ENCODE measurements around the gene PAQR8. TPM values are rescaled to one million over a fixed set of nuclear protein-coding genes. Genes with fewer than 3 reads are reported as not detected.

PAQR8 gene
- total RNA-seq, 1 donor from 2014 or later, result 6.8 TPM

DNA sequence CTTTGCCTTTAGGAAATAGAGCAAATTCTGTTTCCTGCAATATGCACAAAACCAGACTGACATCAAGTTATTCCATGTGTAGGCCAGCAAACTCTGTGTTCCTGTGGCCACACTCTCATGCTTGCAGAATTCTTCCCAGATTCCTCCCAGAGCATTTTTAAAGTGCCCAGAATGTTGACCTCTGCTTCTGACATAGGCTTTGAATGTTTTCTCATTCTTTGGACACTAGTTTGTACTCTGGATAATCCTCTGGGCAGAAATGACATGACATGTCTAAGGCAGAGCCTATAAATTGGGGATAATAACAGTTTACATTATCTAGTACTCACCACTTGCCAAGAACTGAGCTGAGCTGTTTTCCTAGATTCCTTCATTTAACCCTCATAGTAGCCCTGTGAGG, 49.0 kb downstream of the PAQR8 start:
- H3K27ac Mint-ChIP-seq, result no peak overlapping the region
- DNase-seq, result no peak
- ChIA-PET CTCF (no interaction called here), POLR2A (no interaction called here)
- H3K4me1 Mint-ChIP-seq, result peaks cover 2% of the 10 kb centered on the region
- intact Hi-C loops (cut with micrococcal nuclease), result no loop called here
- H3K9me3 Mint-ChIP-seq, result no peaks in the 10 kb centered on the region
- ATAC-seq (ENCODE audit: low read depth), result no peak
- H3K4me3 Mint-ChIP-seq, result no peak overlapping the region
- H3K27me3 Mint-ChIP-seq, result no peaks in the 10 kb centered on the region
- no peaks in the 10 kb centered on the region for H3K36me3 Mint-ChIP-seq (ENCODE audit: low read depth)
- TF ChIP-seq, protein P1, sequence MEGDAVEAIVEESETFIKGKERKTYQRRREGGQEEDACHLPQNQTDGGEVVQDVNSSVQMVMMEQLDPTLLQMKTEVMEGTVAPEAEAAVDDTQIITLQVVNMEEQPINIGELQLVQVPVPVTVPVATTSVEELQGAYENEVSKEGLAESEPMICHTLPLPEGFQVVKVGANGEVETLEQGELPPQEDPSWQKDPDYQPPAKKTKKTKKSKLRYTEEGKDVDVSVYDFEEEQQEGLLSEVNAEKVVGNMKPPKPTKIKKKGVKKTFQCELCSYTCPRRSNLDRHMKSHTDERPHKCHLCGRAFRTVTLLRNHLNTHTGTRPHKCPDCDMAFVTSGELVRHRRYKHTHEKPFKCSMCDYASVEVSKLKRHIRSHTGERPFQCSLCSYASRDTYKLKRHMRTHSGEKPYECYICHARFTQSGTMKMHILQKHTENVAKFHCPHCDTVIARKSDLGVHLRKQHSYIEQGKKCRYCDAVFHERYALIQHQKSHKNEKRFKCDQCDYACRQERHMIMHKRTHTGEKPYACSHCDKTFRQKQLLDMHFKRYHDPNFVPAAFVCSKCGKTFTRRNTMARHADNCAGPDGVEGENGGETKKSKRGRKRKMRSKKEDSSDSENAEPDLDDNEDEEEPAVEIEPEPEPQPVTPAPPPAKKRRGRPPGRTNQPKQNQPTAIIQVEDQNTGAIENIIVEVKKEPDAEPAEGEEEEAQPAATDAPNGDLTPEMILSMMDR (IDR thresholded peaks at IDR 0.05), result no peak

DNA sequence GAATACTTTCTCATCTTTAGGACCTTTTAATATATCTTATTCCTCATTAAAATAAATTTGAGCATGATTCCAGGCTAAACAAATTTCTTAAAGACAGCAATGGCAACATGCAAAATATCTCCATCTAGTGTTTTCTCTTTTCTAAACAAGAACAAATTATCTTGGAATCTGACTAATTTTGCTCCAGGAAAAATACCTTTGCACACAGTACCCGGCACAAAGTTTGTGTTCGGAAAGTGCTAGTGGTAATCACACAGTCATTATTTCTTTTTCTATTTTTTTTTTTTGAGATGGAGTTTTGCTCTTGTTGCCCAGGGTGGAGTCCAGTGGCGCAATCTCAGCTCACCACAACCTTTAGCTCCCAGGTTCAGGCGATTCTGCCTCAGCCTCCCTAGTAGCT, 50.0 kb downstream of the PAQR8 start:
- ATAC-seq (ENCODE audit: low read depth) (no peak), DNase-seq (no peak)
- H3K27ac Mint-ChIP-seq, result no peak overlapping the region
- H3K9me3 Mint-ChIP-seq, result no peaks in the 10 kb centered on the region
- H3K36me3 Mint-ChIP-seq (ENCODE audit: low read depth), result no peaks in the 10 kb centered on the region
- POLR2A ChIA-PET, result no interaction called here
- H3K27me3 Mint-ChIP-seq, result no peaks in the 10 kb centered on the region
- CTCF ChIA-PET, result no interaction called here
- no peak overlapping the region for H3K4me3 Mint-ChIP-seq
- TF ChIP-seq, protein P1 (IDR thresholded peaks at IDR 0.05), result no peak
- peaks cover 7% of the 10 kb centered on the region for H3K4me1 Mint-ChIP-seq
- intact Hi-C loops (cut with micrococcal nuclease), result no loop called here

DNA sequence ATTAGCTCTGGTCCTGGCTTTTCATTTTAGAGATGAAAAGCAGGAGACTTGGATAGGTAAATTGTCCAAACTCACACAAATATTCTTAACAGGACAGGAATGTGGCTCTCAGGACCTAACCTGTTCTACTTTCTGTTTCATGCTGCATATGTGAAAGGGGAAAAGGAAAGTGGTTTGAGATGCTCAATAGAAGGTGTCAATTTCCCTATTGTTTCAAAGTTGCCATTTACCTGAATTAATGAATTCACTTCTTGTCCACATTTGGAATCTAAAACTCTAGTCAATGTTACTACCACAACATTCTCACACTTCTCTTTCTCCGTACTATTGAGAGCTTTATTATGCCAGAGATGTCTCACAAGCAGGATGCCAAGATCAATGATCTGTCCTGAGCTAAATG, 53.4 kb downstream of the PAQR8 start:
- intact Hi-C loops (cut with micrococcal nuclease), result loop anchor here (5.0 kb wide), 2 partner anchors 467 to 1067 kb away; no protein-coding TSS in a partner anchor
- H3K27ac Mint-ChIP-seq, result no peak overlapping the region
- POLR2A ChIA-PET, result no interaction called here

DNA sequence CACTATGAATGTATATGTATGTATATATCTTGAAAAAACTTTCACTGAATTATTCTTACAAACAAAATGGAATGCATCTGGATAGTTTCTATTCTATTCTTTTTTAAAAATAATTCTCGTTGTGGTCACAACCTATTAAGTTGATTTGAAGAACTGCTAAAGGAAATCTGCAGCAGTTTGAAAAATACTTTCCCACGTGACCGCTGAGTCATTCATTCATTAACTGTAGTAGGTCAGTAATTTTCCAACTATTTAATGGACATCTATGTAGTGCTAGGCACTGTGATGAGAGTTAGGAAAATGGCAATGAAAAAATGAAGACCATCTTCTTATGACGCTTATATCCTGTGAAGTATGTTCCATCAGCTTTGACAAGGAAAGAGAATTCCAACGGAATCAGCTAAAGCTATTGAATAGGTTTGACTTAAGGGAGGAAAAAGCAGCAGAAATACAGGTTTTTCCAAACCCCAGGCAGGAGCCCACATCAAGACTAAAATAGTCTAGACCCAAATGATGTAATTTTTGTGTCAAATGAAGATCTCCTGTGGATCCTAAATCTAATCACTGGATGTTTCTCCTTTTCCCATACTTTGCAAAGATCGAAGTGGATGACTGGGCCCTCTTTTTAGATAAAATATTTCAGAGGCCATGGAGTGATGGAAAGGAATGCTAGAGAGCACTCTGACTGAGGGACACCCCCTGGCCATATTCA, 54.1 kb downstream of the PAQR8 start:
- peaks cover 16% of the 10 kb centered on the region for H3K4me1 Mint-ChIP-seq
- H3K36me3 Mint-ChIP-seq (ENCODE audit: low read depth), result no peaks in the 10 kb centered on the region
- H3K9me3 Mint-ChIP-seq, result no peaks in the 10 kb centered on the region
- H3K27me3 Mint-ChIP-seq, result no peaks in the 10 kb centered on the region
- POLR2A ChIA-PET, result no interaction called here
- H3K27ac Mint-ChIP-seq, result no peak overlapping the region
- ATAC-seq (ENCODE audit: low read depth) (no peak), DNase-seq (no peak)
- intact Hi-C loops (cut with micrococcal nuclease), result loop anchor here (1.0 to 5.0 kb wide), 7 partner anchors 89 to 1066 kb away; no protein-coding TSS in a partner anchor
- CTCF ChIA-PET, result interaction anchor here (0.7 to 7.7 kb wide), 13 partner anchors 9 to 250 kb away, joined by 3 to 66 read pairs (median 4); partner anchors contain the start of gene MCM3
- no peak overlapping the region for H3K4me3 Mint-ChIP-seq
- TF ChIP-seq, protein P1 (IDR thresholded peaks at IDR 0.05), result no peak

More for the DNA sequence above, 53.4 kb downstream of the PAQR8 start:
- DNase-seq (no peak), ATAC-seq (ENCODE audit: low read depth) (no peak)
- Mint-ChIP-seq H3K36me3 (ENCODE audit: low read depth) (no peaks in the 10 kb centered on the region), H3K9me3 (no peaks in the 10 kb centered on the region), H3K27me3 (no peaks in the 10 kb centered on the region), H3K4me3 (no peak overlapping the region), H3K4me1 (peaks cover 16% of the 10 kb centered on the region)
- CTCF ChIA-PET, result interaction anchor here (0.8 to 7.7 kb wide), 8 partner anchors 11 to 247 kb away, joined by 3 to 66 read pairs (median 9); no protein-coding TSS in a partner anchor
- TF ChIP-seq, protein P1 (IDR thresholded peaks at IDR 0.05), result no peak

DNA sequence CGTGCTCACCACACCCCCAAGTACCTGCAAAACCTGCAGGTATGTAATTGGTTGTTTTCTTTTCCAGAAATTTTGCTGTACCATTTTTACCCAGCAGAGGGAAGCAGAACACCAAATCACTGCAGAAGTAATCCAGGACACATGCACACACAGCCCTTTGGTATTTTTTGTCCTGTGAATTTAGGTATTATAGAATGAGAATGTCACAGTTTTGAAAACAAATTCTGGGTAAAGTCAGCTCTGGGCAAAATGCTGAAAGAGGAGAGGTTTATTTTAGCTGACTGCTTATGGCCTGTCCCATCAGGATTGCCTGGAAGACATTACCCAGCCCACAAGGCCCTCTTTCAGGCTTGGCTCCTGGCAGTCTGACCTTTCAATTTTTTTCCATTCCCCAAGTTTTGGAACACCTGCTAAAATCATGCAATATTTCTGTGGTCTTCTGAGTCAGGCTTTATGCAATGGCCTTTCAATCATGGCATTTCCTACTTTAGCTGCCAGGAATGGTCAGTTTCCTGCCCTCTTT, 54.7 kb downstream of the PAQR8 start:
- intact Hi-C loops (cut with micrococcal nuclease), result loop anchor here (1.0 to 5.0 kb wide), 7 partner anchors 89 to 1066 kb away; no protein-coding TSS in a partner anchor
- TF ChIP-seq, protein P1 (IDR thresholded peaks at IDR 0.05), result peak; percentile 45
- CTCF ChIA-PET, result interaction anchor here (0.8 to 7.7 kb wide), 14 partner anchors 17 to 249 kb away, joined by 3 to 66 read pairs (median 4); partner anchors contain the start of gene MCM3
- DNase-seq (no peak), ATAC-seq (ENCODE audit: low read depth) (no peak)
- POLR2A ChIA-PET, result no interaction called here
- Mint-ChIP-seq H3K4me3 (no peak overlapping the region), H3K4me1 (peaks cover 16% of the 10 kb centered on the region), H3K27ac (no peak overlapping the region), H3K36me3 (ENCODE audit: low read depth) (no peaks in the 10 kb centered on the region), H3K9me3 (no peaks in the 10 kb centered on the region), H3K27me3 (no peaks in the 10 kb centered on the region)

Data from activated B cell treated with CpG ODN at 0.5 μM for 24 hours (primary cell).